ENCODE results near the gene PRDM9.

DNA sequence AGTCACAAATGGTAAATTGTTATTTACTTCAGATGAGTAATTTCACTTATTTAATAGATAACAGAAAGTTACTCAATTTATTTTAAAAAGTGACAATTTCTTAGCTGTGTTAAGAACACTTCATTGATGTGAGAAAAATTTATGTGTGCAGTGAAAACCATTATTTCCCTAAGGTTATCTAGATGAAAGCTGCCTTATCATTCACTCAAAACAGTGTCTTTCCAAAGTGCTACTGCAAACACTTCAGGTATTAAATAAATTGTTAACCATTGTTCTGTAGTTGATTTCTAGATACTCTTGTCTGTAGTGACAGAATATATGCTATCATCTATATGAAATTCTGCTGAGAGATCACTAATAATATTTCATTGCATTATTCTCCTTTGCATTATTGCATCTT is 33.5 kb upstream of the PRDM9 start:
- TF ChIP-seq, protein P1, sequence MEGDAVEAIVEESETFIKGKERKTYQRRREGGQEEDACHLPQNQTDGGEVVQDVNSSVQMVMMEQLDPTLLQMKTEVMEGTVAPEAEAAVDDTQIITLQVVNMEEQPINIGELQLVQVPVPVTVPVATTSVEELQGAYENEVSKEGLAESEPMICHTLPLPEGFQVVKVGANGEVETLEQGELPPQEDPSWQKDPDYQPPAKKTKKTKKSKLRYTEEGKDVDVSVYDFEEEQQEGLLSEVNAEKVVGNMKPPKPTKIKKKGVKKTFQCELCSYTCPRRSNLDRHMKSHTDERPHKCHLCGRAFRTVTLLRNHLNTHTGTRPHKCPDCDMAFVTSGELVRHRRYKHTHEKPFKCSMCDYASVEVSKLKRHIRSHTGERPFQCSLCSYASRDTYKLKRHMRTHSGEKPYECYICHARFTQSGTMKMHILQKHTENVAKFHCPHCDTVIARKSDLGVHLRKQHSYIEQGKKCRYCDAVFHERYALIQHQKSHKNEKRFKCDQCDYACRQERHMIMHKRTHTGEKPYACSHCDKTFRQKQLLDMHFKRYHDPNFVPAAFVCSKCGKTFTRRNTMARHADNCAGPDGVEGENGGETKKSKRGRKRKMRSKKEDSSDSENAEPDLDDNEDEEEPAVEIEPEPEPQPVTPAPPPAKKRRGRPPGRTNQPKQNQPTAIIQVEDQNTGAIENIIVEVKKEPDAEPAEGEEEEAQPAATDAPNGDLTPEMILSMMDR (IDR thresholded peaks at IDR 0.05 in 8 of 11, conservative IDR thresholded peaks at IDR 0.05 in 3 of 11), result no peak
- no peak for TF ChIP-seq POLR2AphosphoS5 (IDR thresholded peaks at IDR 0.05)
- no peak for TF ChIP-seq POLR2A (IDR thresholded peaks at IDR 0.05)
